HCT116 (cell line): ENCODE measurements around the gene TLL2.

Experiments
- CEBPB ChIP-seq: IDR thresholded peaks from 2 replicates; pipeline ENCODE4 v1.6.1; 2012; ENCODE audit warnings: low read depth
- CTCF ChIP-seq, 3 experiments: fragments of 200-600 bp in 1 of 3; sonication (generic) in 1 of 3; IDR thresholded peaks in 2 of 3; conservative IDR thresholded peaks in 1 of 3; 2 replicates each; pipeline ENCODE4 v1.5.1; 2012 to 2017; ENCODE audit warnings: low read depth in 2 of 3, low read length in 2 of 3, antibody characterized with exemption in 1 of 3, borderline replicate concordance in 1 of 3, control low read depth in 1 of 3, mild to moderate bottlenecking in 1 of 3, mixed read lengths in 1 of 3, mixed run types in 1 of 3, moderate library complexity in 1 of 3; ENCODE audit not compliant: insufficient read depth in 1 of 3
- ELF1 ChIP-seq: IDR thresholded peaks from 2 replicates; pipeline ENCODE4 v1.6.1; 2012; ENCODE audit warnings: low read depth, borderline replicate concordance
- EZH2 ChIP-seq: fragments of 200-600 bp; sonication (generic); IDR thresholded peaks from 2 replicates; pipeline ENCODE4 v1.6.1; 2017; ENCODE audit warnings: antibody characterized with exemption, mixed run types
- EZH2phosphoT487 ChIP-seq: fragments of 200-600 bp; IDR thresholded peaks from 2 replicates; pipeline ENCODE4 v1.6.1; 2018; ENCODE audit warnings: antibody characterized with exemption, borderline replicate concordance
- JUND ChIP-seq: IDR thresholded peaks from 2 replicates; pipeline ENCODE4 v1.6.1; 2012
- POLR2A ChIP-seq: IDR thresholded peaks from 2 replicates; pipeline ENCODE4 v1.7.0; 2011; ENCODE audit warnings: borderline replicate concordance; ENCODE audit not compliant: insufficient read depth, insufficient read length; ENCODE audit errors: extremely low read depth
- POLR2AphosphoS5 ChIP-seq: IDR thresholded peaks from 2 replicates; pipeline ENCODE4 v1.6.1; 2011; ENCODE audit warnings: mild to moderate bottlenecking, low read depth, low read length, moderate library complexity
- REST ChIP-seq: IDR thresholded peaks from 2 replicates; pipeline ENCODE4 v1.6.1; 2012; ENCODE audit warnings: low read depth
- SIN3A ChIP-seq: IDR thresholded peaks from 2 replicates; pipeline ENCODE4 v1.6.1; 2012; ENCODE audit warnings: low read depth
- SP1 ChIP-seq: IDR thresholded peaks from 2 replicates; pipeline ENCODE4 v1.6.1; 2012; ENCODE audit warnings: low read depth
- YY1 ChIP-seq: IDR thresholded peaks from 2 replicates; pipeline ENCODE4 v1.6.1; 2011; ENCODE audit warnings: low read length, low read depth, moderate library complexity, mild to moderate bottlenecking; ENCODE audit not compliant: insufficient replicate concordance; ENCODE audit errors: extremely low read depth
- ZNF274 ChIP-seq: fragments of 200-500 bp; sonication (Bioruptor generic); IDR thresholded peaks from 2 replicates; pipeline ENCODE4 v1.6.1; 2014; ENCODE audit warnings: mild to moderate bottlenecking, low read depth, low read length, inconsistent platforms

- TF ChIP-seq JUND (no peak), REST (no peak), CTCF (IDR thresholded peaks at IDR 0.05 in 2 of 3, conservative IDR thresholded peaks at IDR 0.05 in 1 of 3; ENCODE audit: borderline replicate concordance in 1 of 3, insufficient read depth in 1 of 3, low read depth in 2 of 3, low read length in 2 of 3) (no peak), YY1 (no peak), POLR2AphosphoS5 (no peak), ZNF274 (no peak), POLR2A (no peak), ELF1 (no peak), EZH2 (no peak), EZH2phosphoT487 (no peak), SIN3A (no peak), CEBPB (no peak), SP1 (no peak)
These were observed 44.9 kb downstream of the TLL2 start for GRCh38 chr10:96468845-96469244.
